Activated CD4-positive, alpha-beta T cell treated with anti-CD3 and anti-CD28 coated beads, Interleukin-2, amount 10 ng/mL, durations not matched to agents 24 days and 14 days (primary cell): ENCODE measurements around the gene NANOS3. TPM values are rescaled to one million over a fixed set of nuclear protein-coding genes. Genes with fewer than 3 reads are reported as not detected.

ENCODE experiments used
- DNase-seq: peaks from one replicate; pipeline ENCODE4 v3.0.0; 2022
- H3K27ac Mint-ChIP-seq: one replicate; pipeline ENCODE4 v1.8.0; 2022; ENCODE audit warnings: mild to moderate bottlenecking, mixed read lengths
- H3K27me3 Mint-ChIP-seq: one replicate; pipeline ENCODE4 v1.8.0; 2022; ENCODE audit warnings: mixed read lengths
- H3K36me3 Mint-ChIP-seq: one replicate; pipeline ENCODE4 v1.8.0; 2022; ENCODE audit warnings: low read depth, mild to moderate bottlenecking, mixed read lengths
- H3K4me1 Mint-ChIP-seq: one replicate; pipeline ENCODE4 v1.8.0; 2021; ENCODE audit warnings: mixed read lengths
- H3K4me3 Mint-ChIP-seq: one replicate; pipeline ENCODE4 v1.8.0; 2022; ENCODE audit warnings: mild to moderate bottlenecking, moderate library complexity, mixed read lengths
- H3K9me3 Mint-ChIP-seq: one replicate; pipeline ENCODE4 v1.8.0; 2021; ENCODE audit warnings: mixed read lengths
- intact Hi-C: fragments of 100-400 bp; cut with micrococcal nuclease; formaldehyde crosslinking; loops from one replicate; pipeline ENCODE4 v1.15.1; 2023
- total RNA-seq: library from RNA; stranded (reverse); gene quantifications from 2 replicates; pipeline ENCODE4 v1.2.3, GENCODE V29; 2022

The NANOS3 gene
- total RNA-seq = 1.4 and 1.9 TPM in 2 replicates

- Mint-ChIP-seq H3K9me3 (no peaks in the 10 kb centered on the region), H3K27me3 (peaks cover 3% of the 10 kb centered on the region), H3K4me1 (peaks cover 20% of the 10 kb centered on the region), H3K4me3 (no peak within 1 kb of the TSS), H3K27ac (no peak within 1 kb of the TSS), H3K36me3 (no peaks in the 10 kb centered on the region)
- DNase-seq = no peak
- intact Hi-C loops = no loop called here
Observed at GRCh38 chr19:13876834-13877233, at the start of gene NANOS3. Gene NANOS3 (plus strand): TSS chr19:13877134. CDS start chr19:13877249, 115 bp downstream.

GRCh38 chr19:13827656-13828055, 49.3 kb upstream of the NANOS3 start:
- Mint-ChIP-seq H3K9me3 (no peaks in the 10 kb centered on the region), H3K36me3 (peaks cover 14% of the 10 kb centered on the region), H3K27me3 (no peaks in the 10 kb centered on the region), H3K27ac (no peak overlapping the region), H3K4me1 (peaks cover 7% of the 10 kb centered on the region), H3K4me3 (no peak overlapping the region)
- intact Hi-C loops = no loop called here
- DNase-seq = no peak

GRCh38 chr19:13830114-13830740, 46.7 kb upstream of the NANOS3 start:
- H3K27me3 Mint-ChIP-seq = no peaks in the 10 kb centered on the region
- H3K4me3 Mint-ChIP-seq = no peak overlapping the region
- peaks cover 21% of the 10 kb centered on the region for H3K4me1 Mint-ChIP-seq
- H3K36me3 Mint-ChIP-seq = peaks cover 28% of the 10 kb centered on the region
- no peak for DNase-seq
- no peaks in the 10 kb centered on the region for H3K9me3 Mint-ChIP-seq
- no peak overlapping the region for H3K27ac Mint-ChIP-seq
- intact Hi-C loops = no loop called here

- H3K27me3 Mint-ChIP-seq = no peaks in the 10 kb centered on the region
- peak overlapping the region; percentile 51 for H3K27ac Mint-ChIP-seq
- intact Hi-C loops = no loop called here
- H3K9me3 Mint-ChIP-seq = no peaks in the 10 kb centered on the region
- peaks cover 18% of the 10 kb centered on the region for H3K4me1 Mint-ChIP-seq
- DNase-seq = no peak
- H3K36me3 Mint-ChIP-seq = peaks cover 30% of the 10 kb centered on the region
- H3K4me3 Mint-ChIP-seq = no peak overlapping the region
Observed at GRCh38 chr19:13830741-13831536, 46.0 kb upstream of the NANOS3 start.

GRCh38 chr19:13831537-13832467, 45.1 kb upstream of the NANOS3 start:
- intact Hi-C loops = loop anchor here (2.0 kb wide), 1 partner anchor 15 kb away; no protein-coding TSS in a partner anchor
- H3K27me3 Mint-ChIP-seq = no peaks in the 10 kb centered on the region
- H3K27ac Mint-ChIP-seq = peak overlapping the region; percentile 25
- H3K4me3 Mint-ChIP-seq = no peak overlapping the region
- H3K4me1 Mint-ChIP-seq = peaks cover 21% of the 10 kb centered on the region
- no peaks in the 10 kb centered on the region for H3K9me3 Mint-ChIP-seq
- peaks cover 32% of the 10 kb centered on the region for H3K36me3 Mint-ChIP-seq
- DNase-seq = no peak

- Mint-ChIP-seq H3K27me3 (no peaks in the 10 kb centered on the region), H3K27ac (peak overlapping the region; percentile 88), H3K4me3 (peak overlapping the region; percentile 86), H3K4me1 (peaks cover 30% of the 10 kb centered on the region), H3K9me3 (no peaks in the 10 kb centered on the region), H3K36me3 (peaks cover 41% of the 10 kb centered on the region)
- peak; percentile 98 for DNase-seq
- intact Hi-C loops = loop anchor here (2.0 kb wide), 1 partner anchor 13 kb away; no protein-coding TSS in a partner anchor
Observed at GRCh38 chr19:13833330-13834243, 43.3 kb upstream of the NANOS3 start.

- intact Hi-C loops = loop anchor here (5.0 kb wide), 1 partner anchor 682 kb away; the partner anchor contains the start of genes IER2 and STX10
- peak overlapping the region; percentile 88 for H3K27ac Mint-ChIP-seq
- peaks cover 34% of the 10 kb centered on the region for H3K4me1 Mint-ChIP-seq
- H3K27me3 Mint-ChIP-seq = no peaks in the 10 kb centered on the region
- peak; percentile 66 for DNase-seq
- peak overlapping the region; percentile 86 for H3K4me3 Mint-ChIP-seq
- peaks cover 43% of the 10 kb centered on the region for H3K36me3 Mint-ChIP-seq
- no peaks in the 10 kb centered on the region for H3K9me3 Mint-ChIP-seq
Observed at GRCh38 chr19:13834244-13835069, 42.5 kb upstream of the NANOS3 start.

GRCh38 chr19:13835791-13836723, 40.9 kb upstream of the NANOS3 start:
- Mint-ChIP-seq H3K36me3 (peaks cover 50% of the 10 kb centered on the region), H3K27ac (peak overlapping the region; percentile 96), H3K4me3 (peak overlapping the region; percentile 94), H3K4me1 (peaks cover 38% of the 10 kb centered on the region), H3K27me3 (no peaks in the 10 kb centered on the region), H3K9me3 (no peaks in the 10 kb centered on the region)
- DNase-seq = peak; percentile 68
- intact Hi-C loops = loop anchor here (5.0 kb wide), 1 partner anchor 684 kb away; the partner anchor contains the start of genes IER2 and STX10

GRCh38 chr19:13838435-13839129, 38.4 kb upstream of the NANOS3 start:
- DNase-seq = no peak
- Mint-ChIP-seq H3K9me3 (no peaks in the 10 kb centered on the region), H3K27ac (peak overlapping the region; percentile 89), H3K36me3 (peaks cover 55% of the 10 kb centered on the region), H3K27me3 (no peaks in the 10 kb centered on the region), H3K4me3 (peak overlapping the region; percentile 94), H3K4me1 (peaks cover 37% of the 10 kb centered on the region)
- intact Hi-C loops = loop anchor here (1.0 to 5.0 kb wide), 4 partner anchors 9 to 686 kb away; partner anchors contain the start of genes IER2, STX10 and ZSWIM4

- Mint-ChIP-seq H3K27ac (peak overlapping the region; percentile 89), H3K27me3 (no peaks in the 10 kb centered on the region), H3K4me1 (peaks cover 37% of the 10 kb centered on the region), H3K36me3 (peaks cover 49% of the 10 kb centered on the region), H3K9me3 (no peaks in the 10 kb centered on the region), H3K4me3 (peak overlapping the region; percentile 94)
- intact Hi-C loops = loop anchor here (1.0 to 5.0 kb wide), 4 partner anchors 8 to 687 kb away; partner anchors contain the start of genes IER2, STX10 and ZSWIM4
- peak; percentile 94 for DNase-seq
Observed at GRCh38 chr19:13839130-13839937, 37.6 kb upstream of the NANOS3 start.
